Spinal cord (tissue), 10 donors: ENCODE results near the gene LAMB1. TPM values are rescaled to one million over a fixed set of nuclear protein-coding genes. Genes with fewer than 3 reads are reported as not detected.

ENCODE experiments used
- DNase-seq, 6 donors: peaks; one replicate each; pipeline versions ENCODE4 v3.0.0 to v3.0.0-alpha.2; 2013 to 2015; ENCODE audit warnings: low spot score in 6 of 6, low read depth in 4 of 6
- H3K27ac ChIP-seq: one replicate; pipeline ENCODE4 v1.5.1; 2013; ENCODE audit warnings: low read depth, low read length, control low read depth
- H3K27me3 ChIP-seq: one replicate; pipeline ENCODE4 v1.6.1; 2013; ENCODE audit warnings: low read length; ENCODE audit not compliant: control insufficient read depth, insufficient read depth
- H3K36me3 ChIP-seq: one replicate; pipeline ENCODE4 v1.6.1; 2013; ENCODE audit warnings: low read length; ENCODE audit not compliant: control insufficient read depth, insufficient read depth
- H3K4me1 ChIP-seq: one replicate; pipeline ENCODE4 v1.6.1; 2013; ENCODE audit warnings: low read length; ENCODE audit not compliant: control insufficient read depth, insufficient read depth
- H3K4me3 ChIP-seq: one replicate; pipeline ENCODE4 v1.5.1; 2013; ENCODE audit warnings: low read depth, low read length, control low read depth
- H3K9me3 ChIP-seq: one replicate; pipeline ENCODE4 v1.6.1; 2013; ENCODE audit warnings: low read length; ENCODE audit not compliant: control insufficient read depth, insufficient read depth
- WGBS: methylation state at CpG from one replicate; pipeline ENCODE4 v1.1.5; 2013; ENCODE audit warnings: missing lambda C conversion rate; ENCODE audit not compliant: insufficient coverage; 5-methylcytosine and 5-hydroxymethylcytosine counted together
- polyA plus RNA-seq, 2 donors: library from polyadenylated mRNA; unstranded; fragments of 120-200 nt; gene quantifications; one replicate each; pipeline ENCODE4 v1.2.1, GENCODE V29; 2013; ENCODE audit not compliant: insufficient read length in 2 of 2
- total RNA-seq, 2 donors: library from RNA; depleted of rRNA in 1 of 2; stranded (reverse); fragments of 120-200 nt in 1 of 2; fragments of >200 nt in 1 of 2; gene quantifications; one replicate each; pipeline versions ENCODE4 v1.2.3 to v1.2.4, GENCODE V29; 2013 to 2014
- donor health status: healthy.

LAMB1 gene
- total and polyA plus RNA-seq, 4 donors, result 84.4 to 312 (median 179) TPM

- Histone ChIP-seq H3K27me3 (no peaks in the 10 kb centered on the region), H3K36me3 (no peaks in the 10 kb centered on the region), H3K9me3 (no peaks in the 10 kb centered on the region), H3K27ac (no peak overlapping the region), H3K4me3 (no peak overlapping the region), H3K4me1 (no peaks in the 10 kb centered on the region)
- no peak for DNase-seq
- no CpG with 5 or more reads among the region's 5 CpGs for WGBS
These were observed 23.2 kb upstream of the LAMB1 start for GRCh38 chr7:108026116-108026515.

DNA sequence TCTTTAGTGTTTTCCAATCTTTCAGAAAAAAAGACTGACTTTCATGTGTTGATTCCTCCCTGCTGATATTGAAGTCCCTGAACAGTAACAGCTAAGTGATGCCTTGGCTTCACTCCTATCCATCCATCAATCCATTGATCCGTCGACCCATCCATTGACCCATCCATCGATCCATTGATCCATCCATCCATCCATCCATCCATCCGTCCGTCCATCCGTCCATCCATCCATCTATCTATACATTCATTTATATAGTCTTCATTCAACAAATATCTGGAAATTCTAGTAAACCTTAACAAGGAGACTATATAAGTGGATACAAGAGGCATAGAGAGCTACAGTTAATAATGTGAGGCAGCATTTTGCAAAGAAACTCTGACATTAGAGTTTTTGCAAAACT is 21.6 kb upstream of the LAMB1 start:
- no peak overlapping the region for H3K27ac ChIP-seq
- H3K27me3 ChIP-seq, result no peaks in the 10 kb centered on the region
- no peaks in the 10 kb centered on the region for H3K36me3 ChIP-seq
- H3K4me3 ChIP-seq, result no peak overlapping the region
- H3K4me1 ChIP-seq, result no peaks in the 10 kb centered on the region
- no peak for DNase-seq
- WGBS, result 100% methylated on average over 3 of the region's 6 CpGs
- no peaks in the 10 kb centered on the region for H3K9me3 ChIP-seq

GRCh38 chr7:108020585-108020984 is 17.6 kb upstream of the LAMB1 start:
- H3K4me1 ChIP-seq, result no peaks in the 10 kb centered on the region
- DNase-seq, result no peak
- no peaks in the 10 kb centered on the region for H3K9me3 ChIP-seq
- H3K27me3 ChIP-seq, result no peaks in the 10 kb centered on the region
- WGBS, result no CpG with 5 or more reads among the region's 2 CpGs
- no peak overlapping the region for H3K27ac ChIP-seq
- H3K4me3 ChIP-seq, result no peak overlapping the region
- H3K36me3 ChIP-seq, result no peaks in the 10 kb centered on the region

GRCh38 chr7:108018668-108019067 is 15.7 kb upstream of the LAMB1 start:
- no peak for DNase-seq
- H3K4me3 ChIP-seq, result no peak overlapping the region
- H3K36me3 ChIP-seq, result no peaks in the 10 kb centered on the region
- H3K4me1 ChIP-seq, result no peaks in the 10 kb centered on the region
- WGBS, result 83% methylated on average over 2 of the region's 4 CpGs
- no peaks in the 10 kb centered on the region for H3K27me3 ChIP-seq
- H3K27ac ChIP-seq, result no peak overlapping the region
- no peaks in the 10 kb centered on the region for H3K9me3 ChIP-seq

DNA sequence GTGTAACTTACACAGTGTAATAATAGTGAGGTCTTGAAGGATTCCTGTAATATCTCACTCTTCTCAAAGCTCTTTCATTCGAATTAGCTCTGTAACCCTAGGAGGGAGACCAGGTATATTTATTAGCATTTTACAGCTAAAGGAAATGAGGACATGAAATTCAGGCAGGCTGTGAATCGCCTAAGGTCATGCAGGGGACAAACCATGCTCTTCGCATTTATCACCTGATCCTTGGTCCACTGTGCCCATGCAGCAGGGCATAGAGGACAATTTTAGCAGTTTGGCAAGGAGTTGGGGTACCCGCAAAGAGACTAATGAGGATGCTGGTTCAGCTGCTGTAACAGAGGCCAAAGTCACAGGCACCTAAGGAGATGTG is 14.8 kb upstream of the LAMB1 start:
- DNase-seq, result peak in 1 of 6 donors; percentile 31
- Histone ChIP-seq H3K36me3 (no peaks in the 10 kb centered on the region), H3K4me1 (no peaks in the 10 kb centered on the region), H3K27ac (no peak overlapping the region), H3K4me3 (no peak overlapping the region), H3K27me3 (no peaks in the 10 kb centered on the region), H3K9me3 (no peaks in the 10 kb centered on the region)
- 79% methylated on average over 3 of the region's 4 CpGs for WGBS

GRCh38 chr7:108016841-108017775 is 14.1 kb upstream of the LAMB1 start:
- Histone ChIP-seq H3K9me3 (no peaks in the 10 kb centered on the region), H3K27ac (no peak overlapping the region), H3K36me3 (no peaks in the 10 kb centered on the region), H3K4me1 (no peaks in the 10 kb centered on the region), H3K4me3 (no peak overlapping the region), H3K27me3 (no peaks in the 10 kb centered on the region)
- 57% methylated on average over 1 of the region's 2 CpGs for WGBS
- peak in 2 of 6 donors; percentile 35 to 45 for DNase-seq

- H3K4me1 ChIP-seq, result no peaks in the 10 kb centered on the region
- no peak overlapping the region for H3K27ac ChIP-seq
- H3K4me3 ChIP-seq, result no peak overlapping the region
- no peaks in the 10 kb centered on the region for H3K36me3 ChIP-seq
- no peaks in the 10 kb centered on the region for H3K27me3 ChIP-seq
- no peak for DNase-seq
- no peaks in the 10 kb centered on the region for H3K9me3 ChIP-seq
- no CpG with 5 or more reads among the region's 2 CpGs for WGBS
These were observed 12.8 kb upstream of the LAMB1 start for GRCh38 chr7:108015740-108016139.

DNA sequence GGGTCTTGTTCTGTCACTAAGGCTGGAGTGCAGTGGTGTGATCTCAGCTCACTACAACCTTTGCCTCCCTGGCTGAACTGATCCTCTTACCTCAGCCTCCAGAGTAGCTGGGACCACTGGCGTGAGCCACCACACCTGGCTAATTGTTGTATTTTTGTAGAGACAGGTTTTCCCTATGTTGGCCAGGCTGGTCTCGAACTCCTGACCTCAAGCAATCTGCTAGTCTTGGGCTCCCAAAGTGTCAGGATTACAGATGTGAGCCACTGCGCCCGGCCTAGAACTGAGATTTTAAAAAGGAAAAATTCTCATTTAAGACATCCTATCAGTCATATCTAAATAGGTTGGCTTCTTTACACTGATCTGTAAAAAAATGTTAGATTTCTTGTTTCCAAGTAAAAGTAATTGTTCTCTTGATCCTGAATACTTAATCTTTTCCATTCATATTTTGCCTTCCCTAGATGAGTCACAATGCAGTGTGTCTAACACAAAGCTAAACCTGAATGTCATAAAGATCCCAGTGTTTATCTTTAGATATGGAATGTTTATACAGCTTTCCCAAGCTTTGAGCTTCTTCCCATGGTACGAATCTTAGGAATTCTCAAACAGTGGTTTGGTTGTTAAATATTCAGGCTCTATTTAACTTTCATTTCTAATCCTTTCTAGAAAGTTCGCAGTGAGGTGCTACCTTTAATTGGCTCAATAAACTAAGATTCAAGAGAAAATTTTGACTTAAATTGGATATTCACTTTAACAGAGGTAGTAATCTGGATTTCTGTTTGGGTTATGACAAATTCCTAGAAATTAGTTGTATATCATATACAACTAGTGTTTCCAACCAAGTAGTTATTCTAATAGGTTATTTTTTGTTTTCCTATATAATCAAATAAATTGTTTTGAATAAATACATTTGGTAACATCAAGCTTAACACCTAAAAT is 12.1 kb upstream of the LAMB1 start:
- H3K27me3 ChIP-seq, result no peaks in the 10 kb centered on the region
- no peaks in the 10 kb centered on the region for H3K4me1 ChIP-seq
- no CpG with 5 or more reads among the region's 6 CpGs for WGBS
- DNase-seq, result peak in 1 of 6 donors; percentile 32
- no peak overlapping the region for H3K4me3 ChIP-seq
- H3K27ac ChIP-seq, result peak overlapping the region; percentile 11
- no peaks in the 10 kb centered on the region for H3K9me3 ChIP-seq
- H3K36me3 ChIP-seq, result no peaks in the 10 kb centered on the region

DNA sequence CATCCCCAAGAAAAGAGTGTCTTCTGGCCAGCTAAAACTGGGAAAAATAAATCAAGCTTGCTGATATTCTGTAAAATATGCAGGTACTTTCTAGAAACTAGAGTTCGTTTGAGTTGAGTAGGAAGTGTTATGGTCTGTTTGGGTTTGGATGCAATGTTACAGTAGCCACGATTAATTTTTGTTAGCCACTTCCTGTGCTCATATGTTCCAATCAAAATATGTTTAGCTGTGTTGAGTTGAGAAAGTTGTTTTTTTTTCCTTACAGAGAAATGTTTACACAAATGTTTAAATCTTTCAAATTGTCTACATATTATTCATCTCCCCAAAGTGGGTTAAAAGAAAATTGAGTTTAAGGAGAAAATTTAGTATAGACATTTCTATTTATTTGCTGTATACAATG is 11.3 kb upstream of the LAMB1 start:
- H3K27me3 ChIP-seq, result no peaks in the 10 kb centered on the region
- 56% methylated on average over 2 of the region's 2 CpGs for WGBS
- no peaks in the 10 kb centered on the region for H3K36me3 ChIP-seq
- no peaks in the 10 kb centered on the region for H3K4me1 ChIP-seq
- no peak for DNase-seq
- H3K9me3 ChIP-seq, result no peaks in the 10 kb centered on the region
- no peak overlapping the region for H3K4me3 ChIP-seq
- H3K27ac ChIP-seq, result peak overlapping the region; percentile 11
